ENCODE data around the gene KRTAP10-6. TPM values are rescaled to one million over a fixed set of nuclear protein-coding genes. Genes with fewer than 3 reads are reported as not detected.
"Not testable (repeated sequence)": the region's sequence is repeated elsewhere in the genome, so short reads cannot be mapped to it uniquely, and the experiment has no call there.

KRTAP10-6 gene
- total RNA-seq = not detected
- long read RNA-seq, donor 1 = 0 reads
- long read RNA-seq, donor 2 = 0 reads

- intact Hi-C loops (cut with DNase I) = no loop called here
- DNase-seq (ENCODE audit: low spot score) = peak; percentile 68
Measured at GRCh38 chr21:44592446-44593311, at the start of gene KRTAP10-6. Gene KRTAP10-6 (minus strand): TSS chr21:44592505. CDS start chr21:44592484, 21 bp downstream.

GRCh38 chr21:44640761-44641160 is 48.5 kb upstream of the KRTAP10-6 start:
- intact Hi-C loops (cut with DNase I) = no loop called here
- no peak for DNase-seq (ENCODE audit: low spot score)

- DNase-seq (ENCODE audit: low spot score) = no peak
- intact Hi-C loops (cut with DNase I) = no loop called here
Measured at GRCh38 chr21:44639331-44639655, 47.0 kb upstream of the KRTAP10-6 start.

GRCh38 chr21:44638506-44639330 is 46.4 kb upstream of the KRTAP10-6 start:
- DNase-seq (ENCODE audit: low spot score); intact Hi-C loops (cut with DNase I): not testable (repeated sequence)

- DNase-seq (ENCODE audit: low spot score) = not testable (repeated sequence)
Measured at GRCh38 chr21:44637851-44638348, 45.6 kb upstream of the KRTAP10-6 start.

GRCh38 chr21:44637018-44637850 is 44.9 kb upstream of the KRTAP10-6 start, which contains the start of gene KRTAP10-10:
Gene KRTAP10-10 (plus strand): TSS chr21:44637356. CDS start chr21:44637418, 62 bp downstream.
- no peak for DNase-seq (ENCODE audit: low spot score)
- intact Hi-C loops (cut with DNase I) = no loop called here

More at GRCh38 chr21:44637851-44638348, 45.6 kb upstream of the KRTAP10-6 start:
- intact Hi-C loops (cut with DNase I) = not testable (repeated sequence)

- DNase-seq (ENCODE audit: low spot score) = peak; percentile 28
- intact Hi-C loops (cut with DNase I) = no loop called here
Measured at GRCh38 chr21:44636209-44637017, 44.1 kb upstream of the KRTAP10-6 start.

- intact Hi-C loops (cut with DNase I) = no loop called here
Measured at GRCh38 chr21:44632067-44632466, 39.8 kb upstream of the KRTAP10-6 start.

GRCh38 chr21:44630440-44630839 is 38.1 kb upstream of the KRTAP10-6 start:
- intact Hi-C loops (cut with DNase I) = no loop called here
- DNase-seq (ENCODE audit: low spot score) = peak; percentile 47

More at GRCh38 chr21:44632067-44632466, 39.8 kb upstream of the KRTAP10-6 start:
- no peak for DNase-seq (ENCODE audit: low spot score)

GRCh38 chr21:44628707-44629391 is 36.5 kb upstream of the KRTAP10-6 start:
- DNase-seq (ENCODE audit: low spot score) = peak; percentile 62
- intact Hi-C loops (cut with DNase I) = no loop called here

GRCh38 chr21:44627831-44628233 is 35.5 kb upstream of the KRTAP10-6 start:
- intact Hi-C loops (cut with DNase I) = not testable (repeated sequence)
- peak; percentile 74 for DNase-seq (ENCODE audit: low spot score)

- peak; percentile 44 for DNase-seq (ENCODE audit: low spot score)
- intact Hi-C loops (cut with DNase I) = not testable (repeated sequence)
Measured at GRCh38 chr21:44627181-44627822, 35.0 kb upstream of the KRTAP10-6 start.

GRCh38 chr21:44626673-44627143 is 34.4 kb upstream of the KRTAP10-6 start, which contains the start of gene KRTAP10-9:
Gene KRTAP10-9 (plus strand): TSS chr21:44627093. CDS start chr21:44627172, 79 bp downstream.
- DNase-seq (ENCODE audit: low spot score) = peak; percentile 64
- intact Hi-C loops (cut with DNase I) = no loop called here

- intact Hi-C loops (cut with DNase I) = no loop called here
- DNase-seq (ENCODE audit: low spot score) = no peak
Measured at GRCh38 chr21:44626262-44626661, 34.0 kb upstream of the KRTAP10-6 start.

GRCh38 chr21:44625756-44626155 is 33.5 kb upstream of the KRTAP10-6 start:
- intact Hi-C loops (cut with DNase I) = no loop called here

GRCh38 chr21:44623575-44623974 is 31.3 kb upstream of the KRTAP10-6 start:
- no peak for DNase-seq (ENCODE audit: low spot score)
- intact Hi-C loops (cut with DNase I) = no loop called here

More at GRCh38 chr21:44625756-44626155, 33.5 kb upstream of the KRTAP10-6 start:
- DNase-seq (ENCODE audit: low spot score) = no peak

GRCh38 chr21:44619886-44620285 is 27.6 kb upstream of the KRTAP10-6 start:
- no peak for DNase-seq (ENCODE audit: low spot score)
- intact Hi-C loops (cut with DNase I) = loop anchor here in 1 of 2 donors (10.0 kb wide), 1 partner anchor 295 kb away; no protein-coding TSS in a partner anchor
